Muscle of arm (tissue), 12 donors: Measurements from ENCODE around the gene DDX21. TPM values are rescaled to one million over a fixed set of nuclear protein-coding genes. Genes with fewer than 3 reads are reported as not detected.

Source experiments
- polyA plus RNA-seq, 12 donors: library from polyadenylated mRNA; unstranded; fragments of 120-200 nt; gene quantifications; one replicate each; pipeline ENCODE4 v1.2.1, GENCODE V29; 2013; ENCODE audit not compliant: insufficient read length in 12 of 12

Gene DDX21
- polyA plus RNA-seq, 12 donors, result 40.9 to 86.8 (median 47.8) TPM

Other genes with a start within 250 kb of the DDX21 start
- 100 to 1,000 TPM in 3 of 12 donors, 10 to 100 TPM in 8, not detected in 1; 52.0 to 141 (median 82.4) TPM for gene CCAR1, start 234.9 kb upstream of the DDX21 start, polyA plus RNA-seq
- gene STOX1, start 128.6 kb upstream of the DDX21 start, polyA plus RNA-seq, result 1 to 10 TPM in 11 of 12 donors, not detected in 1; 2.3 to 5.3 (median 2.8) TPM
- 10 to 100 TPM in 11 of 12 donors, not detected in 1; 44.5 to 62.9 (median 49.1) TPM for gene DDX50, start 54.9 kb upstream of the DDX21 start, polyA plus RNA-seq
- gene KIFBP, start 32.6 kb downstream of the DDX21 start, polyA plus RNA-seq, result 10 to 100 TPM in 11 of 12 donors, not detected in 1; 23.5 to 30.0 (median 26.1) TPM
- gene SRGN, start 131.9 kb downstream of the DDX21 start, polyA plus RNA-seq, result 10 to 100 TPM in 11 of 12 donors, not detected in 1; 17.4 to 50.8 (median 25.2) TPM
- 10 to 100 TPM in 11 of 12 donors, not detected in 1; 38.4 to 65.9 (median 51.4) TPM for gene VPS26A, start 168.0 kb downstream of the DDX21 start, polyA plus RNA-seq
- 10 to 100 TPM in 11 of 12 donors, not detected in 1; 27.4 to 52.7 (median 32.3) TPM for gene SUPV3L1, start 224.1 kb downstream of the DDX21 start, polyA plus RNA-seq